BLaER1 (cell line): ENCODE results near the gene ASB12.
A peak's percentile ranks its signal among the peaks of the same experiment; 100 is the strongest.
"Not testable (repeated sequence)": the region's sequence is repeated elsewhere in the genome, so short reads cannot be mapped to it uniquely, and the experiment has no call there.

ENCODE experiments used
- H3K27ac ChIP-seq: shearing (Covaris generic); formaldehyde crosslinking; 2 replicates; pipeline ENCODE4 v1.8.1; 2022
- H3K27me3 ChIP-seq: shearing (Covaris generic); formaldehyde crosslinking; 2 replicates; pipeline ENCODE4 v1.8.1; 2022
- H3K36me3 ChIP-seq: shearing (Covaris generic); formaldehyde crosslinking; 2 replicates; pipeline ENCODE4 v1.8.1; 2022
- H3K4me1 ChIP-seq: shearing (Covaris generic); formaldehyde crosslinking; 2 replicates; pipeline ENCODE4 v1.8.1; 2022
- H3K4me2 ChIP-seq: shearing (Covaris generic); formaldehyde crosslinking; 2 replicates; pipeline ENCODE4 v1.8.1; 2022
- H3K4me3 ChIP-seq: shearing (Covaris generic); formaldehyde crosslinking; 2 replicates; pipeline ENCODE4 v1.8.1; 2022
- H3K9ac ChIP-seq: shearing (Covaris generic); formaldehyde crosslinking; 2 replicates; pipeline ENCODE4 v1.8.1; 2022
- H3K9me3 ChIP-seq: shearing (Covaris generic); formaldehyde crosslinking; 2 replicates; pipeline ENCODE4 v1.8.1; 2022
- H4K20me1 ChIP-seq: shearing (Covaris generic); formaldehyde crosslinking; 2 replicates; pipeline ENCODE4 v1.8.1; 2022
- Cebpa-rat ChIP-seq: shearing (Covaris generic); IDR thresholded peaks from 2 replicates; pipeline ENCODE4 v1.8.1; 2022

Gene ASB12, protein sequence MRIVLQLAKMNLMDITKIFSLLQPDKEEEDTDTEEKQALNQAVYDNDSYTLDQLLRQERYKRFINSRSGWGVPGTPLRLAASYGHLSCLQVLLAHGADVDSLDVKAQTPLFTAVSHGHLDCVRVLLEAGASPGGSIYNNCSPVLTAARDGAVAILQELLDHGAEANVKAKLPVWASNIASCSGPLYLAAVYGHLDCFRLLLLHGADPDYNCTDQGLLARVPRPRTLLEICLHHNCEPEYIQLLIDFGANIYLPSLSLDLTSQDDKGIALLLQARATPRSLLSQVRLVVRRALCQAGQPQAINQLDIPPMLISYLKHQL

DNA sequence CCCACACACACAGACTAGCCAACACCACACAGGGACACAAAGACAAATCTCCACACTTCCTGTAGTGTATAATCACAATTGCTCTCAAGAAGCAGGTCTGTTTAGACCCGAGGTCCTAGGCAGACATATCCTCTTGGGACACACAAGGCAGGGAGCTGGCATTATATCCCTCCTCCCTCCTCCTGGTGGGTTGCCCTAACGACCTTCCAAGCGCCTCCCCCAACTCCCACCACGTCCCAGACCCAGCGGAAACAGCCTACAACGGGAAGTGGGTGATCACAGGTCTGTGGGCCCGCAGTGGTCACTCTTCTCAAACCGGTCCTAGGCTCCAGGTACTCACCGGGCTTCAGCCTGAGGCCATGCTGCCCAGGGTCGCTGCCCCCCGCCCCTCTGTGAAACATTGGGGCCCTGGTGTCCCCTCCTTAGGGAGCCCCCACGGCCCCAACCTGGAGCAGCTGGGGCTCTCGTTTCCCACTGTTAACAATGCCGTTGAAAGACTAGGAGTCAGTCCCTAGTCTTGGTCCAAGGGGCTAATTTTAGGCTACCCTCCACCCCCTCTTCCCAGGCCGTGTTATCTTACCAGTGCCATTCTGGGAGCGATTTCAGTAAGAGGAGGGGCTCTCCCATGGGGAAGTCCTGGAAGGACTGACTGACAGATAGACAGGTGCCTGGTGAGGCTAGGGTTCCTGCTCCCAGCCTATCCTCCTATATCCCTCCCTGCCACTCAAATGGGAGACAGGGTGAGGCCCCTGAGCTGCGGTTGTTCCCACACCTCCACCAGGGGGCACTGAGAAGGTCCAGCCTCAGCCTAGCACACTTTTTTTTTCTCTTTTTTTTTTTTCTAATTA, at the start of gene ASB12:
ASB12 (minus strand) TSS at position 485 of the 848 bp plus-strand sequence. CDS start 4,957 bp downstream, outside the sequence.
- Histone ChIP-seq H3K9me3 (no peaks in the 10 kb centered on the region; the same call in 1 of the 2 replicates), H3K27ac (no peak within 1 kb of the TSS), H3K4me1 (no peaks in the 10 kb centered on the region), H3K4me2 (no peak within 1 kb of the TSS), H3K36me3 (no peaks in the 10 kb centered on the region), H4K20me1 (no peaks in the 10 kb centered on the region), H3K4me3 (no peak within 1 kb of the TSS), H3K9ac (no peak within 1 kb of the TSS), H3K27me3 (peaks cover 18% of the 10 kb centered on the region)
- no peak for TF ChIP-seq Cebpa-rat

DNA sequence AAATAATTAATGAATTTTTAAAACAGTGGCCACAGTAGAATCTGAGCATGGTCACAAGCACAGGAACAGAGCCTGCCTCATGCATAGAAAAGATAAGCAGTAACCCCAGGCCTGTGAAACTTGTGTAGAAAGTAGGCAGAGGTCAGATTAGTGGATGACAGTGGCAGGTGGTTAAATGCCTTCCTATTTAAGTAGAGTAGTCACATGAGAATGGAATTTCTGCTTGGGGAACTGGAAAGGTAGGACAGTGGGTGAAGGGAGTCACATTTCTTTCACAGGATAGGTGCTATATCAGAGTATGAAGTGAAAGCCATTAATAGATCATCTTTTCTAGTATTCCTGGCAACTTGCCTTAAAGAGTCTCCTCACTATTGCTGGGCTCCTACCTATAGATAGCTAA, 34.9 kb upstream of the ASB12 start:
- no peak overlapping the region for H3K4me2 ChIP-seq
- H3K9ac ChIP-seq: no peak overlapping the region
- no peaks in the 10 kb centered on the region for H4K20me1 ChIP-seq
- H3K4me1 ChIP-seq: no peaks in the 10 kb centered on the region
- no peaks in the 10 kb centered on the region; the same call in 1 of the 2 replicates for H3K36me3 ChIP-seq
- H3K27ac ChIP-seq: no peak overlapping the region
- no peak overlapping the region for H3K4me3 ChIP-seq
- H3K27me3 ChIP-seq: peaks cover 8% of the 10 kb centered on the region; the same call in 1 of the 2 replicates
- no peaks in the 10 kb centered on the region for H3K9me3 ChIP-seq
- no peak for TF ChIP-seq Cebpa-rat

DNA sequence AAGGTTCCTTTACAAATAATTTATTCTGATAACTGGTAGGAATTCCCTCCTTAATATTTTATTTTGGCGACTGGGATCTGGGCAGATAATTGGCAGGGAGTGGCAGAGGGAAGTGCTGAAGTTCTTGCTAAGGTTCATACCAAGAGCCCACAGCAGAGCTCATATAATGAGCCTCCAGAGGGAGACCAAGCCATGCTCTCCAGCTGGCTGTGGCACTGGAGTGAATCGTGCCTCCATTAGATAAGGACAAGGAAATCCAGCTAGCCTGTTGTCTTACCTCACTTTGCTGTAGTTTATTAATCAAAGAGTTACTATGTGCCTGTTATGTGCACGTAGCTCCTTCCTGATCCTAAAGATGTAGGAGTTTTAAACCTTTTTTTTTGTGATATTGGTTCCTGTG, 1.3 kb downstream of the ASB12 start:
- no peak for TF ChIP-seq Cebpa-rat
- Histone ChIP-seq H3K27me3 (peaks cover 30% of the 10 kb centered on the region), H3K4me2 (no peak overlapping the region), H3K9ac (no peak overlapping the region), H3K27ac (no peak overlapping the region), H3K9me3 (no peaks in the 10 kb centered on the region; the same call in 1 of the 2 replicates), H3K4me1 (no peaks in the 10 kb centered on the region), H3K36me3 (no peaks in the 10 kb centered on the region), H4K20me1 (no peaks in the 10 kb centered on the region), H3K4me3 (no peak overlapping the region)

DNA sequence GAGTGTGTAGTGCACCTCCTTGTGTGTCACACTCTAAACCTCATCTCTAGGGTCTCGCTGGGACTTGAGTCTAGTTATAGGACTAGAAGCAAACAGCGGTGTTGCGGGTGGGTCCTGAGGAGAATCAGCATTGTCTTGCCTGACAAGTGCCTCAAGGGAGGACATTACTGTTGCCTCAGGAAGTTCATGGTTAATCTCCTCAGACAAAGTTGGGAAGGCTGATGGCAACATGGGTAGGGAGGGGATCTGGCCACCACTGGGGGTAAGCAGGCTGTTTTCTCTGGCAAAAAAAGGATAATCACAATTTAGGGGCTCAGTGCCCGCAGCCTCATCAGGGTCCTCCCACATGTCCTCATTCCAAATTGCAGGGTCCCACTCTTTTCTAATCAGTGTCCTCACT, 12.4 kb downstream of the ASB12 start:
- Histone ChIP-seq H3K36me3 (no peaks in the 10 kb centered on the region), H3K9me3 (no peaks in the 10 kb centered on the region), H4K20me1 (no peaks in the 10 kb centered on the region), H3K4me2 (no peak overlapping the region), H3K4me3 (no peak overlapping the region), H3K27ac (no peak overlapping the region), H3K27me3 (peaks cover 30% of the 10 kb centered on the region), H3K9ac (no peak overlapping the region), H3K4me1 (no peaks in the 10 kb centered on the region)
- no peak for TF ChIP-seq Cebpa-rat

DNA sequence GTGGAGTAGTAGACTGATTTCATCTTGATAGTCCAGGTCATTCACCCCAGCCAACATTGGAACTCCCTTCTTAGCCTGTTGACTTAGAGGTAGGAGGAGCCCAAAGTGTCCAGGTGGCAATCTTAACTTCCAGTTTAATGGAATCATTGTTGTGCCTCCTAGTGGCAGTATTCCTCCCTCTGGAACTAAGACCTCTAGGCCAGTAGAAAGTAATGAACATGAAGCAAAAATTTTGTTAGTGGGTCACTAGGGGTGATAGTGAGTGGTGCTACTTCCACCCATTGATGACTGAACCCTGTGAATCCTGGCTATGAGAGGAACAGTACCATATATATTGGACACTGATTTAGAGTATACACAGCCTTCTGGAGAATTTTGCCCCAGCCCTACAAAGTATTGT, 16.4 kb downstream of the ASB12 start:
- H3K36me3 ChIP-seq, H3K4me3 ChIP-seq, H3K4me2 ChIP-seq, H3K9me3 ChIP-seq, H3K9ac ChIP-seq, H3K4me1 ChIP-seq, H3K27me3 ChIP-seq, H3K27ac ChIP-seq, H4K20me1 ChIP-seq: not testable (repeated sequence)

DNA sequence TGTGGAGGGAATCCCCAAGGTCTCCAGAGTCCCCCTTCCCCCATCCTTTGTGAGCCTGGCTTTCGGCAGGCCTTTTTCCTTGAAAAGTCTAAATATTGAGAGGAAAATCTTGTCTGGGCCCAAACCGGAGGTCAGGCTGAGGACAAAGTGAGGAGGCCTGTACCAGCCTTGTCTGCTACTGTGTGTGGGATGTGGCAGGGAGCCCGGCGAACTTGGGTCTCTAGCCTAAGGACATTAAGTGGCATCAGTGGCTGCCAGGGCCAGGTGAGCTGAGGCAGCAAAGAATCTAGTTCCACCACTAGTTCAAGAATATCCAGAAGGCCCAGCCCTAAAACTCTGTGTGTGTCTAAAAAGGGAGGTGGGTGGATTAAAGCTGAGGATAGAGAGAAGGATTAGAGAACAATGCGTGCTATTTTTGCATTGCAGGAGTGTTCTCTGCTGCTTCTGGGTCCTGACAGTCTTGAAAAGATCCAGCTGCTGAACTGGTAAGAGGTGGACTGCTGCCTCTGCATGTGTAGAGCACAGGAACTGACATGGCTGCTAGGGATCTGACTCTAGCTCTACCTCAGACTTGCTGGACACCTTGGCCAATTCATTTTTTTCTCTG, 23.7 kb downstream of the ASB12 start:
- H3K4me1 ChIP-seq: peaks cover 30% of the 10 kb centered on the region
- H3K27me3 ChIP-seq: peaks cover 21% of the 10 kb centered on the region; the same call in 1 of the 2 replicates
- no peak for TF ChIP-seq Cebpa-rat
- H3K4me3 ChIP-seq: peak overlapping the region; percentile 72
- peak overlapping the region; percentile 79 for H3K27ac ChIP-seq
- peak overlapping the region; percentile 75 for H3K4me2 ChIP-seq
- H3K9me3 ChIP-seq: peaks cover 13% of the 10 kb centered on the region; the same call in 1 of the 2 replicates
- H3K9ac ChIP-seq: peak overlapping the region; percentile 79
- H4K20me1 ChIP-seq: peaks cover 29% of the 10 kb centered on the region
- no peaks in the 10 kb centered on the region for H3K36me3 ChIP-seq

DNA sequence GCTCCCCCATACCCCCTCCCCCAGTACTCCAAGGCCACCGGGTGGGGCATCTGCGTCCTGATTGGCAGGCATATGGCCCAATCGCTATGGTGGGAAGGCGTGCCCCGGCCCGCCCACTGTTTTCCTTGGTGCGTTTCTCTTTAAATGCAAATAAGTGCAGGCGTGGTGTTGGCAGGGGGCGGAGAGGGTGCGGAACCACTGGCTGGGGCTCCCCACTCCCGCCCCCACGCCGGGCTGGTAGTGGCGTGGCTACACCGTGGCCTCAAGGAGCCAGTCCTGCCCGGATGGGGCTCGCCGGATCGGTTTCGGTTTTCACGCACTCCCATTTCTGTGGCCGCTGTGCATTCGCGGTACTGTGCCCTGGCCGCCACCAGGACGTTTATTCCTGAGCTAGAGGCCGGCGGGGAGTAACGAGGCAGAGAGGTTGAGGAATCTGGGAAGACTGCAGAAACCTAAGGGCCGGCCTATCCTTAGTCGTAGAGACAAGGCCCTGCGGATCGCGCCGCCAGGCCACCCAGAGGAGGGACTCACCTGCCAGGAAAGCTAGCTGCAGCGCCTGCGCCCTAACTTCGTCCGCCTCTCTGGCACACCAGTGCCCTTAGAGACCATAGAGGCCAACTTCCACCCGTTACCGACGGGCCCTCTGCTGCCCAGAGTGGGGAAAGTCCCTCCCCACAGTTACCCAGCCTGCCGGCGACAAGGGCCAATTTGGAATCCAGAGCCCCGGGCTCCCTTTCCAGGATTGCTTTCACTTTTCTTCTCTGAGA, 24.5 kb downstream of the ASB12 start:
- peaks cover 13% of the 10 kb centered on the region; the same call in 1 of the 2 replicates for H3K9me3 ChIP-seq
- H3K27ac ChIP-seq: peak overlapping the region; percentile 79
- peak overlapping the region; percentile 75 for H3K4me2 ChIP-seq
- H3K4me3 ChIP-seq: peak overlapping the region; percentile 72
- peaks cover 30% of the 10 kb centered on the region for H3K4me1 ChIP-seq
- TF ChIP-seq Cebpa-rat: no peak
- H3K9ac ChIP-seq: peak overlapping the region; percentile 79
- peaks cover 28% of the 10 kb centered on the region; the same call in 1 of the 2 replicates for H3K27me3 ChIP-seq
- peaks cover 36% of the 10 kb centered on the region for H4K20me1 ChIP-seq
- no peaks in the 10 kb centered on the region for H3K36me3 ChIP-seq

DNA sequence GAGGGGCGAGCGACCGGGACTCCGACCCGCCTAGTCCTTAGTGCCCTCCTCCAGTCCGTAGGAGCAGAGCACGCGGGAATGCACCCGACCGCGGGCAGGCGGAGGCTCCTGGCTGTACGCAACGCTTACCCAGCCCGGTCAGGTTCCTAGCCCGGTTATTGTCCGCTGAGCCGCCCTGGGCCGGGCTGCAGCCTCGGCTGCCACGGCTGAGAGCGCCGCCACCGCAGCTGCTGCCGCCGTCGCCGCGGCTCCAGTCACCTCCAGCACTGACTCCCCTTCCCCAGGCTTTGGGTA, 25.0 kb downstream of the ASB12 start, which contains the start of gene AMER1:
AMER1 (minus strand) TSS at position 268 of the 294 bp plus-strand sequence. CDS start 12,422 bp downstream, outside the sequence.
- peaks cover 30% of the 10 kb centered on the region for H3K4me1 ChIP-seq
- no peak for TF ChIP-seq Cebpa-rat
- peaks cover 41% of the 10 kb centered on the region for H4K20me1 ChIP-seq
- peaks cover 13% of the 10 kb centered on the region; the same call in 1 of the 2 replicates for H3K9me3 ChIP-seq
- peak within 1 kb of the TSS; percentile 79 for H3K27ac ChIP-seq
- H3K9ac ChIP-seq: peak within 1 kb of the TSS; percentile 79
- H3K27me3 ChIP-seq: peaks cover 31% of the 10 kb centered on the region
- peak within 1 kb of the TSS; percentile 72 for H3K4me3 ChIP-seq
- H3K4me2 ChIP-seq: peak within 1 kb of the TSS; percentile 79
- no peaks in the 10 kb centered on the region for H3K36me3 ChIP-seq

DNA sequence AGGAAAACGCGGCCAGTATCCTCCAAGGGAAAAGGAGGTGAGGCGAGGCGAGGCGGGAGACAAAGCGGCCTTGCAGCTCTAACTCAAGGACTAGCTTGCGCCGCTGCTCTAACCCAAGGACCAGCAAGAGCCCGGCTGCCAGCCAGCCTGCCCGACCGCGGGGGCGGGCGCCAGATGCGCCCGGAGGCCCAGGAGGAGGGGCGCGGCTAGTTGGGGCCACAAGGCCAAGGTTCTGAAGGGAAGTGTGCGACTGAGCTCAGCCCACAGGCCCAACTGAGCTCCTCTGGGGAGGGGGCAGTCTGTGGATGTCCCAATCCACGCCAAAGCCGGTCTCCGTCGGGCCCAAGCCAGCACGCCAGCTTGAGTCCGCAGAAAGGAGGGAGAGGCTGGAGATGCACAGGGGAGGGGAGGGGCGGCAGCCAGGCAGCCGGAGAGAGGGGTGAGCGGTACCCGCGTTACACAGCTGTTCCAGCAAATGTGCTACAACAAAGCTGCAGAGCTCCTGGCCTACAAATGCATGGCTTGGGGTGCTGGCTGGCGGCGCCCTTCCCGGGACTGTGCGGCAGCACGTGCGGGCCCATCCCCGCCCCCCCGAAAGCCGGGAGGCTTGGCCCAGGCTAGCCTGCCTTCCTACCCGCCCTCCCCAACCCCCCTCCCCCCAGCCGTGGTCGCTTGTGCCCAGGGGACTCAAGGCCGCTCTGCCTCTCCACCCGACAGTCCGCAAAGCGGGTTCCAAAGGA, 25.5 kb downstream of the ASB12 start:
- H3K36me3 ChIP-seq: no peaks in the 10 kb centered on the region
- H4K20me1 ChIP-seq: peaks cover 47% of the 10 kb centered on the region
- peaks cover 13% of the 10 kb centered on the region; the same call in 1 of the 2 replicates for H3K9me3 ChIP-seq
- H3K27me3 ChIP-seq: peaks cover 37% of the 10 kb centered on the region
- H3K4me2 ChIP-seq: peak overlapping the region; percentile 79
- TF ChIP-seq Cebpa-rat: no peak
- H3K4me3 ChIP-seq: peak overlapping the region; percentile 72
- H3K27ac ChIP-seq: peak overlapping the region; percentile 79
- peaks cover 30% of the 10 kb centered on the region for H3K4me1 ChIP-seq
- peak overlapping the region; percentile 79 for H3K9ac ChIP-seq
